ENCODE measurements around the gene CCDC116.

GRCh38 chr22:21639359-21639758 is 6.8 kb downstream of the CCDC116 start:
- no peak for TF ChIP-seq CTCF (IDR thresholded peaks at IDR 0.05 in 8 of 11, conservative IDR thresholded peaks at IDR 0.05 in 3 of 11)
- TF ChIP-seq POLR2A (IDR thresholded peaks at IDR 0.05), result no peak
